ENCODE results near the gene CEP41. TPM values are rescaled to one million over a fixed set of nuclear protein-coding genes. Genes with fewer than 3 reads are reported as not detected.

The CEP41 gene
- total RNA-seq, 1 donor from 2014 or later, result 16.5 TPM

DNA sequence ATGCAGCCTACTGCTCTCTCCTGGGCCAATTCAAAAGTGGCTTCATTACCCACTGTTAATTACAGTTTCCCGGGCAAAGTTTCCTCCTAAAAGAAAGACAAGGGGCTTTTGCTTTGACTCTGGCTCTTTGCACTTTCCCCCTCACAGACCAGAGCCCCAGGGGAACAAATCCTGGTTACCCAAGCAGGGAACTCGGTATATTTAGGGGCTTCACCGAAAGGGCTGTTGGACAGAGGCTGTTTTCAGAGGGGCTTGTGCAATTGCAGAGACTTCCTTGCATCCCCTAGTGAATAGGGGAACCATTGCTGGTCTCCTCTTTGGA lies 53.5 kb downstream of the CEP41 start:
- Histone ChIP-seq H3K27ac (no peak overlapping the region), H3K4me3 (no peak overlapping the region), H3K9ac (no peak overlapping the region), H4K20me1 (ENCODE audit: low read depth) (no peaks in the 10 kb centered on the region), H3K4me1 (no peaks in the 10 kb centered on the region), H3K79me2 (ENCODE audit: low read depth) (no peaks in the 10 kb centered on the region), H3K27me3 (no peaks in the 10 kb centered on the region), H3K9me3 (ENCODE audit: low read depth) (no peaks in the 10 kb centered on the region), H3F3A (ENCODE audit: low read depth) (no peaks in the 10 kb centered on the region), H2AFZ (replicated peaks) (no peak overlapping the region), H3K4me2 (no peak overlapping the region), H3K36me3 (no peaks in the 10 kb centered on the region)
- H3K36me3 Mint-ChIP-seq, result peaks cover 8% of the 10 kb centered on the region
- TF ChIP-seq EZH2phosphoT487 (IDR thresholded peaks at IDR 0.05), result no peak
- no peak for TF ChIP-seq EZH2 (IDR thresholded peaks at IDR 0.05)
- TF ChIP-seq, protein P1, sequence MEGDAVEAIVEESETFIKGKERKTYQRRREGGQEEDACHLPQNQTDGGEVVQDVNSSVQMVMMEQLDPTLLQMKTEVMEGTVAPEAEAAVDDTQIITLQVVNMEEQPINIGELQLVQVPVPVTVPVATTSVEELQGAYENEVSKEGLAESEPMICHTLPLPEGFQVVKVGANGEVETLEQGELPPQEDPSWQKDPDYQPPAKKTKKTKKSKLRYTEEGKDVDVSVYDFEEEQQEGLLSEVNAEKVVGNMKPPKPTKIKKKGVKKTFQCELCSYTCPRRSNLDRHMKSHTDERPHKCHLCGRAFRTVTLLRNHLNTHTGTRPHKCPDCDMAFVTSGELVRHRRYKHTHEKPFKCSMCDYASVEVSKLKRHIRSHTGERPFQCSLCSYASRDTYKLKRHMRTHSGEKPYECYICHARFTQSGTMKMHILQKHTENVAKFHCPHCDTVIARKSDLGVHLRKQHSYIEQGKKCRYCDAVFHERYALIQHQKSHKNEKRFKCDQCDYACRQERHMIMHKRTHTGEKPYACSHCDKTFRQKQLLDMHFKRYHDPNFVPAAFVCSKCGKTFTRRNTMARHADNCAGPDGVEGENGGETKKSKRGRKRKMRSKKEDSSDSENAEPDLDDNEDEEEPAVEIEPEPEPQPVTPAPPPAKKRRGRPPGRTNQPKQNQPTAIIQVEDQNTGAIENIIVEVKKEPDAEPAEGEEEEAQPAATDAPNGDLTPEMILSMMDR (IDR thresholded peaks at IDR 0.05), result no peak
- peaks cover 25% of the 10 kb centered on the region for H3K4me1 Mint-ChIP-seq
- H3K27me3 Mint-ChIP-seq (ENCODE audit: insufficient read depth, low read depth), result peaks cover 7% of the 10 kb centered on the region
- no peak overlapping the region for H3K4me3 Mint-ChIP-seq
- no peak for DNase-seq (ENCODE audit: low spot score)
- peak overlapping the region; percentile 89 for H3K27ac Mint-ChIP-seq
- H3K9me3 Mint-ChIP-seq, result peaks cover 17% of the 10 kb centered on the region

DNA sequence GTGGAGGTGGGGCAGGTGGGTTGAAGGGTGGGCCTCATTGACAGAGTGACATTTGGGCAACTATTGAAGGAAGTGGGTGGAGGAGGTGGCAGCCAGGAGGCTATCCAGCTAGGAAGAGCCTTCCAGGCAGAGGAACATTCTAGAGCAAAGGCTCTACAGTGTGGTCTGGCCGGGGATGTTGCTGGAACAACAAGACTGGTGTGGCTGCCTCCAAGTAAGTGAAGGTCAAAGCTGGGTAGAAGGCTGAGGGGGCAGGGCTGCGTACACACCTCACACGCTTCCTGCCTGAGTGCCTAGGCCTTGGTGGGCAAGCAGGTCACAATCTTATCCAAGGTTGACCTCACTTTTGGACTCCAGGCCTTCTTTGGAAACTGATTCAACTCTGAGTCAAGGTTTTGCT lies 53.9 kb downstream of the CEP41 start:
- no peaks in the 10 kb centered on the region for H3K79me2 ChIP-seq (ENCODE audit: low read depth)
- H4K20me1 ChIP-seq (ENCODE audit: low read depth), result no peaks in the 10 kb centered on the region
- H3K9me3 Mint-ChIP-seq, result peaks cover 20% of the 10 kb centered on the region
- H3K4me2 ChIP-seq, result no peak overlapping the region
- H3K27ac ChIP-seq, result no peak overlapping the region
- no peak overlapping the region for H3K4me3 Mint-ChIP-seq
- no peak overlapping the region for H3K9ac ChIP-seq
- H3K4me1 ChIP-seq, result no peaks in the 10 kb centered on the region
- no peaks in the 10 kb centered on the region for H3K36me3 ChIP-seq
- no peak overlapping the region for H3K4me3 ChIP-seq
- no peak for TF ChIP-seq EZH2 (IDR thresholded peaks at IDR 0.05)
- TF ChIP-seq, protein P1 (IDR thresholded peaks at IDR 0.05), result no peak
- TF ChIP-seq EZH2phosphoT487 (IDR thresholded peaks at IDR 0.05), result no peak
- no peak for DNase-seq (ENCODE audit: low spot score)
- no peak overlapping the region for H2AFZ ChIP-seq (replicated peaks)
- peaks cover 8% of the 10 kb centered on the region for H3K27me3 Mint-ChIP-seq (ENCODE audit: insufficient read depth, low read depth)
- H3K27ac Mint-ChIP-seq, result peak overlapping the region; percentile 22
- no peaks in the 10 kb centered on the region for H3K27me3 ChIP-seq
- peaks cover 10% of the 10 kb centered on the region for H3K36me3 Mint-ChIP-seq
- H3K9me3 ChIP-seq (ENCODE audit: low read depth), result no peaks in the 10 kb centered on the region
- no peaks in the 10 kb centered on the region for H3F3A ChIP-seq (ENCODE audit: low read depth)
- H3K4me1 Mint-ChIP-seq, result peaks cover 24% of the 10 kb centered on the region

- Mint-ChIP-seq H3K4me1 (peaks cover 26% of the 10 kb centered on the region), H3K9me3 (peaks cover 20% of the 10 kb centered on the region), H3K4me3 (no peak overlapping the region), H3K27ac (peak overlapping the region; percentile 36), H3K27me3 (ENCODE audit: insufficient read depth, low read depth) (peaks cover 9% of the 10 kb centered on the region), H3K36me3 (peaks cover 10% of the 10 kb centered on the region)
- no peaks in the 10 kb centered on the region for H4K20me1 ChIP-seq (ENCODE audit: low read depth)
- H3F3A ChIP-seq (ENCODE audit: low read depth), result no peaks in the 10 kb centered on the region
- no peaks in the 10 kb centered on the region for H3K27me3 ChIP-seq
- no peaks in the 10 kb centered on the region for H3K9me3 ChIP-seq (ENCODE audit: low read depth)
- TF ChIP-seq EZH2phosphoT487 (IDR thresholded peaks at IDR 0.05) (no peak), EZH2 (IDR thresholded peaks at IDR 0.05) (no peak)
- TF ChIP-seq, protein P1 (IDR thresholded peaks at IDR 0.05), result no peak
- H3K4me2 ChIP-seq, result no peak overlapping the region
- H3K4me3 ChIP-seq, result no peak overlapping the region
- no peak overlapping the region for H2AFZ ChIP-seq (replicated peaks)
- H3K36me3 ChIP-seq, result no peaks in the 10 kb centered on the region
- no peaks in the 10 kb centered on the region for H3K79me2 ChIP-seq (ENCODE audit: low read depth)
- no peak overlapping the region for H3K27ac ChIP-seq
- no peak for DNase-seq (ENCODE audit: low spot score)
- peaks cover under 1% of the 10 kb centered on the region for H3K4me1 ChIP-seq
- H3K9ac ChIP-seq, result no peak overlapping the region
Observed at GRCh38 chr7:130385600-130386066, 55.2 kb downstream of the CEP41 start.
